ENCODE data around the gene PRKG1.

The PRKG1 gene

GRCh38 chr10:51076299-51076841 is 2.1 kb downstream of the PRKG1 start:
- no peak for DNase-seq (ENCODE audit: low read depth, low spot score)

GRCh38 chr10:51077074-51077473 is 2.8 kb downstream of the PRKG1 start:
- DNase-seq (ENCODE audit: low read depth, low spot score), result no peak

GRCh38 chr10:51077507-51077906 is 3.2 kb downstream of the PRKG1 start:
- DNase-seq (ENCODE audit: low read depth, low spot score), result no peak

GRCh38 chr10:51079331-51079730 is 5.0 kb downstream of the PRKG1 start:
- no peak for DNase-seq (ENCODE audit: low read depth, low spot score)

GRCh38 chr10:51079766-51080165 is 5.5 kb downstream of the PRKG1 start:
- no peak for DNase-seq (ENCODE audit: low read depth, low spot score)

GRCh38 chr10:51080311-51081006 is 6.2 kb downstream of the PRKG1 start:
- no peak for DNase-seq (ENCODE audit: low read depth, low spot score)

- DNase-seq (ENCODE audit: low read depth, low spot score), result no peak
Measured at GRCh38 chr10:51082857-51083256, 8.6 kb downstream of the PRKG1 start.

- DNase-seq (ENCODE audit: low read depth, low spot score), result no peak
Measured at GRCh38 chr10:51083356-51083853, 9.1 kb downstream of the PRKG1 start.

- no peak for DNase-seq (ENCODE audit: low read depth, low spot score)
Measured at GRCh38 chr10:51085204-51085603, 10.9 kb downstream of the PRKG1 start.

GRCh38 chr10:51086710-51087109 is 12.4 kb downstream of the PRKG1 start:
- no peak for DNase-seq (ENCODE audit: low read depth, low spot score)

- DNase-seq (ENCODE audit: low read depth, low spot score), result no peak
Measured at GRCh38 chr10:51087114-51087513, 12.8 kb downstream of the PRKG1 start.

GRCh38 chr10:51090190-51090589 is 15.9 kb downstream of the PRKG1 start:
- DNase-seq (ENCODE audit: low read depth, low spot score), result no peak

GRCh38 chr10:51092402-51092801 is 18.1 kb downstream of the PRKG1 start:
- no peak for DNase-seq (ENCODE audit: low read depth, low spot score)

- DNase-seq (ENCODE audit: low read depth, low spot score), result no peak
Measured at GRCh38 chr10:51095444-51095843, 21.2 kb downstream of the PRKG1 start.

GRCh38 chr10:51097546-51097945 is 23.3 kb downstream of the PRKG1 start:
- no peak for DNase-seq (ENCODE audit: low read depth, low spot score)

- no peak for DNase-seq (ENCODE audit: low read depth, low spot score)
Measured at GRCh38 chr10:51100221-51100620, 25.9 kb downstream of the PRKG1 start.

GRCh38 chr10:51103554-51104217 is 29.4 kb downstream of the PRKG1 start:
- no peak for DNase-seq (ENCODE audit: low read depth, low spot score)

- no peak for DNase-seq (ENCODE audit: low read depth, low spot score)
Measured at GRCh38 chr10:51106311-51106945, 32.1 kb downstream of the PRKG1 start.

- no peak for DNase-seq (ENCODE audit: low read depth, low spot score)
Measured at GRCh38 chr10:51108406-51108805, 34.1 kb downstream of the PRKG1 start.

GRCh38 chr10:51109801-51110533 is 35.7 kb downstream of the PRKG1 start:
- no peak for DNase-seq (ENCODE audit: low read depth, low spot score)

- no peak for DNase-seq (ENCODE audit: low read depth, low spot score)
Measured at GRCh38 chr10:51112013-51112412, 37.7 kb downstream of the PRKG1 start.

- no peak for DNase-seq (ENCODE audit: low read depth, low spot score)
Measured at GRCh38 chr10:51113007-51113406, 38.7 kb downstream of the PRKG1 start.

Data from activated CD4-positive, CD25-positive, alpha-beta regulatory T cell treated with anti-CD3 and anti-CD28 coated beads, Interleukin-2, amount 50 U/mL, for 16 hours (primary cell).